EH (cell line): Measurements from ENCODE around the gene AGO1.
"Not testable (repeated sequence)": the region's sequence is repeated elsewhere in the genome, so short reads cannot be mapped to it uniquely, and the experiment has no call there.

Source experiments
- DNase-seq: peaks from one replicate; pipeline ENCODE4 v3.0.0-alpha.2; 2015; ENCODE audit warnings: low read depth

The AGO1 gene

GRCh38 chr1:35869245-35869950 lies 13.6 kb upstream of the AGO1 start:
- not testable (repeated sequence) for DNase-seq

- no peak for DNase-seq
Observed at GRCh38 chr1:35870651-35871309, 12.2 kb upstream of the AGO1 start.

- DNase-seq, result no peak
Observed at GRCh38 chr1:35873243-35873750, 9.7 kb upstream of the AGO1 start.

GRCh38 chr1:35874115-35874514 lies 8.9 kb upstream of the AGO1 start:
- not testable (repeated sequence) for DNase-seq

GRCh38 chr1:35876988-35877387 lies 6.0 kb upstream of the AGO1 start:
- DNase-seq, result peak; percentile 56

- DNase-seq, result no peak
Observed at GRCh38 chr1:35881850-35882273, 1.1 kb upstream of the AGO1 start.

GRCh38 chr1:35882586-35882944 lies 444 bp upstream of the AGO1 start:
- DNase-seq, result no peak

- peak; percentile 25 for DNase-seq
Observed at GRCh38 chr1:35883635-35884101, 659 bp downstream of the AGO1 start.

GRCh38 chr1:35884934-35885333 lies 1.9 kb downstream of the AGO1 start:
- no peak for DNase-seq

GRCh38 chr1:35885961-35886558 lies 3.1 kb downstream of the AGO1 start:
- DNase-seq, result no peak

- no peak for DNase-seq
Observed at GRCh38 chr1:35886577-35887431, 3.8 kb downstream of the AGO1 start.

- no peak for DNase-seq
Observed at GRCh38 chr1:35887508-35887907, 4.5 kb downstream of the AGO1 start.

- DNase-seq, result no peak
Observed at GRCh38 chr1:35888255-35888654, 5.2 kb downstream of the AGO1 start.

GRCh38 chr1:35888981-35889380 lies 6.0 kb downstream of the AGO1 start:
- not testable (repeated sequence) for DNase-seq

GRCh38 chr1:35893051-35893879 lies 10.3 kb downstream of the AGO1 start:
- DNase-seq, result no peak

GRCh38 chr1:35894183-35894582 lies 11.2 kb downstream of the AGO1 start:
- DNase-seq, result peak; percentile 56

GRCh38 chr1:35894656-35895055 lies 11.6 kb downstream of the AGO1 start:
- no peak for DNase-seq

GRCh38 chr1:35899941-35900340 lies 16.9 kb downstream of the AGO1 start:
- no peak for DNase-seq

- no peak for DNase-seq
Observed at GRCh38 chr1:35901235-35901634, 18.2 kb downstream of the AGO1 start.

- no peak for DNase-seq
Observed at GRCh38 chr1:35902671-35903070, 19.7 kb downstream of the AGO1 start.

GRCh38 chr1:35914717-35915116 lies 31.7 kb downstream of the AGO1 start:
- DNase-seq, result no peak
